ENCODE data around the gene MEGF10. TPM values are rescaled to one million over a fixed set of nuclear protein-coding genes. Genes with fewer than 3 reads are reported as not detected.

Gene MEGF10
- total and polyA plus RNA-seq, 2 donors (not counting 1 experiment from before 2014, with no cell fraction given): not detected

DNA sequence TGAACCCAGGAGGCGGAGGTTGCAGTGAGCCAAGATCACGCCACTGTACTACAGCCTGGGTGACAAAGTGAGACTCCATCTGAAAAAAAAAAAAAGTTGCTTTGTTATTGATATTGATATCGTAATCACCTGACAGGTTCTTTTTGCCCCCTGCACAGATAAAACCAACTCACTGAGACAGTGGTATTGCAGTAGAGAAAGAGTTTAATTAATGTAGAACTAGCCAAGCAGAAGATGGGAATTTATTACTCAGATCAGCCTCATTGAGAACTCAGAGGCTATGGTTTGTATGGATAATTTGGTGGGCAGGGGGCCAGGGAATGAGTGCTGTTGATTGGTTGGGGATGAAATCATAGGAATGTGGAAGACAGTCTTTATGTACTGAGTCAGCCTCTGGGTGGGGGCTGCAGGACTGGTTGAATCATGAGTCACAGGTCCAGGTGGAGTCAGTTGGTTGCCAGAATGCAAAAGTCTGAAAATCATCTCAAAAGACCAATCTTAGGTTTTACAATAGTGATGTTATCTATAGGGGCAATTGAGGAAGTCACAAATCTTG lies 35.8 kb upstream of the MEGF10 start:
- H3K79me2 ChIP-seq (ENCODE audit: control insufficient read depth, insufficient read depth, low read length): no peaks in the 10 kb centered on the region
- Mint-ChIP-seq H3K27me3 (peaks cover 5% of the 10 kb centered on the region), H3K4me3 (no peak overlapping the region), H3K9me3 (ENCODE audit: insufficient read depth) (peaks cover 8% of the 10 kb centered on the region), H3K4me1 (no peaks in the 10 kb centered on the region), H3K27ac (no peak overlapping the region)
- H3K36me3 ChIP-seq (replicated peaks in 1 of 2; ENCODE audit: control extremely low read depth in 1 of 2, control insufficient read depth in 1 of 2, extremely low read depth in 1 of 2, insufficient read depth in 2 of 2, low read length in 1 of 2): no peaks in the 10 kb centered on the region
- H3K27ac ChIP-seq (ENCODE audit: low read length in 2 of 2): no peak overlapping the region
- no peaks in the 10 kb centered on the region for H3K4me1 ChIP-seq (ENCODE audit: control insufficient read depth in 2 of 2, insufficient read depth in 2 of 2, low read length in 2 of 2)
- no peak overlapping the region for H3K9ac ChIP-seq (ENCODE audit: low read length)
- CTCF ChIA-PET: no interaction called here
- peaks cover 0 to 9% (median 7%) of the 10 kb centered on the region in 3 donors for H3K9me3 ChIP-seq (ENCODE audit: control extremely low read depth in 1 of 3, control insufficient read depth in 2 of 3, insufficient read depth in 1 of 3, low read length in 2 of 3)
- no peaks in the 10 kb centered on the region for H4K20me1 ChIP-seq (ENCODE audit: control insufficient read depth, insufficient read depth, low read length, poor library complexity, severe bottlenecking)
- ATAC-seq (ENCODE audit: low read depth): no peak
- H2AFZ ChIP-seq (ENCODE audit: insufficient read depth, low read depth, low read length, poor library complexity, severe bottlenecking): no peak overlapping the region
- no peaks in the 10 kb centered on the region for H3K27me3 ChIP-seq (replicated peaks in 1 of 4; ENCODE audit: control extremely low read depth in 1 of 4, control insufficient read depth in 3 of 4, insufficient read depth in 4 of 4, low read length in 3 of 4)
- no peak for DNase-seq
- no peak overlapping the region for H3K4me2 ChIP-seq (replicated peaks; ENCODE audit: low read depth, low read length, poor library complexity, severe bottlenecking)
- POLR2A ChIA-PET: no interaction called here
- WGBS (ENCODE audit: insufficient coverage): 100% methylated on average over 1 of the region's 3 CpGs
- no peak overlapping the region for H3K4me3 ChIP-seq (ENCODE audit: control extremely low read depth in 1 of 5, extremely low read depth in 1 of 5, insufficient read depth in 1 of 5, low read depth in 2 of 5, low read length in 4 of 5)
- intact Hi-C loops (cut with micrococcal nuclease): no loop called here
- no peak for TF ChIP-seq EZH2 (IDR thresholded peaks at IDR 0.05; ENCODE audit: borderline replicate concordance, insufficient read depth, low read depth, low read length, poor library complexity, severe bottlenecking)
- TF ChIP-seq, protein P1, sequence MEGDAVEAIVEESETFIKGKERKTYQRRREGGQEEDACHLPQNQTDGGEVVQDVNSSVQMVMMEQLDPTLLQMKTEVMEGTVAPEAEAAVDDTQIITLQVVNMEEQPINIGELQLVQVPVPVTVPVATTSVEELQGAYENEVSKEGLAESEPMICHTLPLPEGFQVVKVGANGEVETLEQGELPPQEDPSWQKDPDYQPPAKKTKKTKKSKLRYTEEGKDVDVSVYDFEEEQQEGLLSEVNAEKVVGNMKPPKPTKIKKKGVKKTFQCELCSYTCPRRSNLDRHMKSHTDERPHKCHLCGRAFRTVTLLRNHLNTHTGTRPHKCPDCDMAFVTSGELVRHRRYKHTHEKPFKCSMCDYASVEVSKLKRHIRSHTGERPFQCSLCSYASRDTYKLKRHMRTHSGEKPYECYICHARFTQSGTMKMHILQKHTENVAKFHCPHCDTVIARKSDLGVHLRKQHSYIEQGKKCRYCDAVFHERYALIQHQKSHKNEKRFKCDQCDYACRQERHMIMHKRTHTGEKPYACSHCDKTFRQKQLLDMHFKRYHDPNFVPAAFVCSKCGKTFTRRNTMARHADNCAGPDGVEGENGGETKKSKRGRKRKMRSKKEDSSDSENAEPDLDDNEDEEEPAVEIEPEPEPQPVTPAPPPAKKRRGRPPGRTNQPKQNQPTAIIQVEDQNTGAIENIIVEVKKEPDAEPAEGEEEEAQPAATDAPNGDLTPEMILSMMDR (IDR thresholded peaks at IDR 0.05): no peak

DNA sequence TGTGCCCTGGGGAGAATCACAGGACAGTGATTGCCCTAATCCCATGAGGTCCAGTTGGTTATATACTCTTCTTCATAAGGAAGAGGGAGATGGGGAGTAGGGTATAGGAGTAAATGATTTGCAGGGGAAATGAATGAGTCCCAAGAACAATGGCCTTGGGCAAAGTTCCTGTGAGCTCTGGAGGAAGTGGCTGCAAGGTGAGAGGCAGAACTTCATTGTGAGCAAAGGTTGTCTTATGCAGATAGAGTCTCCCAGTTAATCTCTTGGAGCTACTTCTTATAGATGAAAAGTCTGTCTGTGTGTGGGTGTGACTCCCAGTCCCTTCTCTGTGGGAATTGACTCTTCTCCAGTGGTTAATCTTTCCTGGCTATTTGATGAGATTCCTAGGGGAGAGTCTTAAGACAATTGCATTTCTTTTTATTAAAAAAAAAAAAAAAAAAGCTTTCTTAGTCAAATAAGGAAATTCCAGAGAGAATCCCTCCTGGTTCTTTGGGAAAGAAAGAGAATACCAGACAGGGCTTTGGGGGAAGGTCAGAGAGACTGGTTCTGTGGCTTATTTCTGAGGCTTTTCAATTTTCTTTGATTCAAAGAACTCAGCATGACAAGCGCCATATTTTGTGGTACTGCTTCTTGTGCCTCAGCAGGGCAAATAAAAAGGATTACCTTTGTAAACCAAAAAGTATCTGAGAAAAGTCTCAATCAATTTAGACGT lies 33.6 kb upstream of the MEGF10 start:
- 88% methylated on average over 1 of the region's 2 CpGs for WGBS (ENCODE audit: insufficient coverage)
- Histone ChIP-seq H3K36me3 (replicated peaks in 1 of 2; ENCODE audit: control extremely low read depth in 1 of 2, control insufficient read depth in 1 of 2, extremely low read depth in 1 of 2, insufficient read depth in 2 of 2, low read length in 1 of 2) (no peaks in the 10 kb centered on the region), H3K4me1 (ENCODE audit: control insufficient read depth in 2 of 2, insufficient read depth in 2 of 2, low read length in 2 of 2) (no peaks in the 10 kb centered on the region), H3K9me3 (ENCODE audit: control extremely low read depth in 1 of 3, control insufficient read depth in 2 of 3, insufficient read depth in 1 of 3, low read length in 2 of 3) (peaks cover 0 to 9% (median 7%) of the 10 kb centered on the region in 3 donors), H4K20me1 (ENCODE audit: control insufficient read depth, insufficient read depth, low read length, poor library complexity, severe bottlenecking) (no peaks in the 10 kb centered on the region), H3K4me2 (replicated peaks; ENCODE audit: low read depth, low read length, poor library complexity, severe bottlenecking) (no peak overlapping the region), H3K79me2 (ENCODE audit: control insufficient read depth, insufficient read depth, low read length) (no peaks in the 10 kb centered on the region), H3K9ac (ENCODE audit: low read length) (no peak overlapping the region), H3K27ac (ENCODE audit: low read length in 2 of 2) (no peak overlapping the region), H2AFZ (ENCODE audit: insufficient read depth, low read depth, low read length, poor library complexity, severe bottlenecking) (no peak overlapping the region), H3K4me3 (ENCODE audit: control extremely low read depth in 1 of 5, extremely low read depth in 1 of 5, insufficient read depth in 1 of 5, low read depth in 2 of 5, low read length in 4 of 5) (no peak overlapping the region), H3K27me3 (replicated peaks in 1 of 4; ENCODE audit: control extremely low read depth in 1 of 4, control insufficient read depth in 3 of 4, insufficient read depth in 4 of 4, low read length in 3 of 4) (no peaks in the 10 kb centered on the region)
- H3K27me3 Mint-ChIP-seq: peaks cover 11% of the 10 kb centered on the region
- intact Hi-C loops (cut with micrococcal nuclease): no loop called here
- H3K27ac Mint-ChIP-seq: no peak overlapping the region
- peaks cover 8% of the 10 kb centered on the region for H3K9me3 Mint-ChIP-seq (ENCODE audit: insufficient read depth)
- TF ChIP-seq, protein P1 (IDR thresholded peaks at IDR 0.05): no peak
- no peak for TF ChIP-seq EZH2 (IDR thresholded peaks at IDR 0.05; ENCODE audit: borderline replicate concordance, insufficient read depth, low read depth, low read length, poor library complexity, severe bottlenecking)
- ChIA-PET POLR2A (no interaction called here), CTCF (interaction anchor here (1.0 kb wide), 1 partner anchor 56 kb away, joined by 3 read pairs; no protein-coding TSS in a partner anchor)
- H3K4me3 Mint-ChIP-seq: no peak overlapping the region
- no peak for ATAC-seq (ENCODE audit: low read depth)
- no peak for DNase-seq
- H3K4me1 Mint-ChIP-seq: no peaks in the 10 kb centered on the region
